Stimulated activated CD8-positive, alpha-beta memory T cell treated with anti-CD3 and anti-CD28 coated beads, Interleukin-12 subunit alpha, Interleukin-12 subunit beta, amount 100 ng/mL, for 4 hours (primary cell): ENCODE results near the gene SRSF10.
"Not testable (repeated sequence)": the region's sequence is repeated elsewhere in the genome, so short reads cannot be mapped to it uniquely, and the experiment has no call there.

Source experiments
- DNase-seq: peaks from one replicate; pipeline ENCODE4 v3.0.0-alpha.2; 2020; ENCODE audit warnings: low read depth

The SRSF10 gene

GRCh38 chr1:23958810-23959460, 21.2 kb downstream of the SRSF10 start:
- peak; percentile 77 for DNase-seq

GRCh38 chr1:23958040-23958809, 21.9 kb downstream of the SRSF10 start:
- DNase-seq: not testable (repeated sequence)

GRCh38 chr1:23957096-23957495, 23.0 kb downstream of the SRSF10 start:
- DNase-seq: no peak

- no peak for DNase-seq
These were observed 27.1 kb downstream of the SRSF10 start for GRCh38 chr1:23953020-23953419.

GRCh38 chr1:23947366-23947765, 32.8 kb downstream of the SRSF10 start:
- DNase-seq: no peak

- no peak for DNase-seq
These were observed 43.5 kb downstream of the SRSF10 start for GRCh38 chr1:23936481-23937176.

- DNase-seq: no peak
These were observed 48.6 kb downstream of the SRSF10 start for GRCh38 chr1:23931491-23931880.

GRCh38 chr1:23930861-23931490, 49.2 kb downstream of the SRSF10 start:
- DNase-seq: no peak

GRCh38 chr1:23930270-23930669, 49.9 kb downstream of the SRSF10 start:
- DNase-seq: no peak

GRCh38 chr1:23928789-23929188, 51.3 kb downstream of the SRSF10 start:
- no peak for DNase-seq

- DNase-seq: no peak
These were observed 53.0 kb downstream of the SRSF10 start for GRCh38 chr1:23927097-23927496.

- no peak for DNase-seq
These were observed 54.8 kb downstream of the SRSF10 start for GRCh38 chr1:23925279-23925678.

- no peak for DNase-seq
These were observed 55.5 kb downstream of the SRSF10 start for GRCh38 chr1:23924601-23925000.

GRCh38 chr1:23923592-23924499, 56.3 kb downstream of the SRSF10 start:
- DNase-seq: no peak

GRCh38 chr1:23922321-23922943, 57.7 kb downstream of the SRSF10 start:
- no peak for DNase-seq

- DNase-seq: peak; percentile 25
These were observed 63.7 kb downstream of the SRSF10 start for GRCh38 chr1:23916209-23917131.

GRCh38 chr1:23915466-23915865, 64.7 kb downstream of the SRSF10 start:
- DNase-seq: no peak

GRCh38 chr1:23914921-23915320, 65.2 kb downstream of the SRSF10 start:
- no peak for DNase-seq
